Hematopoietic multipotent progenitor cell (in vitro differentiated cells): ENCODE data around the gene PHOSPHO2. TPM values are rescaled to one million over a fixed set of nuclear protein-coding genes. Genes with fewer than 3 reads are reported as not detected.

Experiments used
- small RNA-seq: library from RNA; depleted of rRNA; stranded (forward); fragments of <200 nt; gene quantifications from one replicate; pipeline ENCODE3, GENCODE V24; 2012
- total RNA-seq: library from RNA; depleted of rRNA; stranded (reverse); fragments of >200 nt; gene quantifications from one replicate; pipeline ENCODE4 v1.2.3, GENCODE V29; 2012

The PHOSPHO2 gene
- total RNA-seq, 1 donor, result 3.2 TPM

Small RNA genes within 50 kb of the gene (small RNA-seq; reads per million reads assigned to genes)
- gene RF00432, result not detected

Other genes with a start within 250 kb of the PHOSPHO2 start
- gene BBS5, start 215.0 kb upstream of the PHOSPHO2 start, total RNA-seq, result 2.4 TPM
- under 0.01 TPM for gene KLHL41, start 184.8 kb upstream of the PHOSPHO2 start, total RNA-seq
- 11.6 TPM for gene FASTKD1, start 120.6 kb upstream of the PHOSPHO2 start, total RNA-seq
- 8.3 TPM for gene PPIG, start 110.1 kb upstream of the PHOSPHO2 start, total RNA-seq
- not detected for gene CFAP210, start 64 bp upstream of the PHOSPHO2 start, total RNA-seq
- 9.4 TPM for gene KLHL23, start 39.4 kb downstream of the PHOSPHO2 start, total RNA-seq
- gene SSB, start 104.4 kb downstream of the PHOSPHO2 start, total RNA-seq, result 23.2 TPM
- 14.8 TPM for gene METTL5, start 130.4 kb downstream of the PHOSPHO2 start, total RNA-seq
- 11.3 TPM for gene UBR3, start 133.0 kb downstream of the PHOSPHO2 start, total RNA-seq